GM19193 (cell line): Measurements from ENCODE around the gene STAB1.

ENCODE experiments used
- POLR2A ChIP-seq: IDR thresholded peaks from 4 replicates; pipeline ENCODE4 v1.6.1; 2011; ENCODE audit not compliant: insufficient read depth, insufficient read length; ENCODE audit errors: extremely low read depth

The STAB1 gene, protein sequence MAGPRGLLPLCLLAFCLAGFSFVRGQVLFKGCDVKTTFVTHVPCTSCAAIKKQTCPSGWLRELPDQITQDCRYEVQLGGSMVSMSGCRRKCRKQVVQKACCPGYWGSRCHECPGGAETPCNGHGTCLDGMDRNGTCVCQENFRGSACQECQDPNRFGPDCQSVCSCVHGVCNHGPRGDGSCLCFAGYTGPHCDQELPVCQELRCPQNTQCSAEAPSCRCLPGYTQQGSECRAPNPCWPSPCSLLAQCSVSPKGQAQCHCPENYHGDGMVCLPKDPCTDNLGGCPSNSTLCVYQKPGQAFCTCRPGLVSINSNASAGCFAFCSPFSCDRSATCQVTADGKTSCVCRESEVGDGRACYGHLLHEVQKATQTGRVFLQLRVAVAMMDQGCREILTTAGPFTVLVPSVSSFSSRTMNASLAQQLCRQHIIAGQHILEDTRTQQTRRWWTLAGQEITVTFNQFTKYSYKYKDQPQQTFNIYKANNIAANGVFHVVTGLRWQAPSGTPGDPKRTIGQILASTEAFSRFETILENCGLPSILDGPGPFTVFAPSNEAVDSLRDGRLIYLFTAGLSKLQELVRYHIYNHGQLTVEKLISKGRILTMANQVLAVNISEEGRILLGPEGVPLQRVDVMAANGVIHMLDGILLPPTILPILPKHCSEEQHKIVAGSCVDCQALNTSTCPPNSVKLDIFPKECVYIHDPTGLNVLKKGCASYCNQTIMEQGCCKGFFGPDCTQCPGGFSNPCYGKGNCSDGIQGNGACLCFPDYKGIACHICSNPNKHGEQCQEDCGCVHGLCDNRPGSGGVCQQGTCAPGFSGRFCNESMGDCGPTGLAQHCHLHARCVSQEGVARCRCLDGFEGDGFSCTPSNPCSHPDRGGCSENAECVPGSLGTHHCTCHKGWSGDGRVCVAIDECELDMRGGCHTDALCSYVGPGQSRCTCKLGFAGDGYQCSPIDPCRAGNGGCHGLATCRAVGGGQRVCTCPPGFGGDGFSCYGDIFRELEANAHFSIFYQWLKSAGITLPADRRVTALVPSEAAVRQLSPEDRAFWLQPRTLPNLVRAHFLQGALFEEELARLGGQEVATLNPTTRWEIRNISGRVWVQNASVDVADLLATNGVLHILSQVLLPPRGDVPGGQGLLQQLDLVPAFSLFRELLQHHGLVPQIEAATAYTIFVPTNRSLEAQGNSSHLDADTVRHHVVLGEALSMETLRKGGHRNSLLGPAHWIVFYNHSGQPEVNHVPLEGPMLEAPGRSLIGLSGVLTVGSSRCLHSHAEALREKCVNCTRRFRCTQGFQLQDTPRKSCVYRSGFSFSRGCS (N-terminal part only)

DNA sequence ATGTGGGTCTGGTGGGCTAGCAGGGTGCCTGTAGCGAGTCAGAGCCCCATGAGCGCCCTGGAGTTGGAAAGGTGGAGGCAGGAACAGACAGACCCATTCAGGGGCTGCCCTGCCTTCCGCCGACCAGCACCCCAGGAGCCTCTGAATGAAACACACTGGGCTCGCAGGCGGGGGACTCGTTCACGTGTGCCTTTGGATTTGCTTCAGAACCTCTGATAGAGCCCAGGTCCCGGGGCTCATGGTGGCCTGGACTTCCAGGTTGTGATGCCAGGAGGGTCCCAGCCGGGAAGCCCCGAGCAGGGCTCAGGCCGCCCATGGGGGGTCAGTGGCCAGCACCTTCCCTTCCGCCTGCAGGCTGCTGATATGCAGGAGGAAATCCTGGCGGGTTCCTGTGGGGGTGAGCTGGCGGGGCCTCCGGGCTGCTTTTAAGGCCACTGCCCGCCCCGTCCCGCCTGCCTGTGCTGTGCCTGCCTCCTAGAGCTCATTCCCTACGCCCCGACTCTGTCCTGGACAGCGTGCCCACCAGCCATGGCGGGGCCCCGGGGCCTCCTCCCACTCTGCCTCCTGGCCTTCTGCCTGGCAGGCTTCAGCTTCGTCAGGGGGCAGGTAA lies at the start of gene STAB1:
Gene STAB1 (plus strand): TSS at position 453 of the 610 bp plus-strand sequence. CDS start 76 bp downstream, at position 529.
- TF ChIP-seq POLR2A, result no peak

DNA sequence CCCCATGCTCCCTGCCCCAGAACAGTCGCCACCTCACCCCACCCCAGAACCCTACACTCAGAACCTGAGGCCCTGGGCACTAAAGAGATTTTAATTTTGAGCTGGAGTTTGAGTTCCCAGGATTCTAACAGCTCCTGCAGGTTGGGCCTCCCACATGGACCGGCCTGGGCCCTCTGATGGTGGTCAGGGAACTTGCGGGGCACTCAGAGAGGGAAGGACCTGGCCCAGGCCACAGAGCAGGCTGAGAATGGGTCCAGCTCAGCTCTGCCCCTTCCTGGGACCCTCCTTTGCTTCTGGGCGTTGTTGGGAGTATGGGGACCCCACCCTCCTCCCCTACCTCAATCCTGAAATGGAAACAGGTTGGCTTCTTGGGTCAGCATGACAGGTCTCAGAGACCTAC lies 49.1 kb upstream of the STAB1 start:
- no peak for TF ChIP-seq POLR2A

DNA sequence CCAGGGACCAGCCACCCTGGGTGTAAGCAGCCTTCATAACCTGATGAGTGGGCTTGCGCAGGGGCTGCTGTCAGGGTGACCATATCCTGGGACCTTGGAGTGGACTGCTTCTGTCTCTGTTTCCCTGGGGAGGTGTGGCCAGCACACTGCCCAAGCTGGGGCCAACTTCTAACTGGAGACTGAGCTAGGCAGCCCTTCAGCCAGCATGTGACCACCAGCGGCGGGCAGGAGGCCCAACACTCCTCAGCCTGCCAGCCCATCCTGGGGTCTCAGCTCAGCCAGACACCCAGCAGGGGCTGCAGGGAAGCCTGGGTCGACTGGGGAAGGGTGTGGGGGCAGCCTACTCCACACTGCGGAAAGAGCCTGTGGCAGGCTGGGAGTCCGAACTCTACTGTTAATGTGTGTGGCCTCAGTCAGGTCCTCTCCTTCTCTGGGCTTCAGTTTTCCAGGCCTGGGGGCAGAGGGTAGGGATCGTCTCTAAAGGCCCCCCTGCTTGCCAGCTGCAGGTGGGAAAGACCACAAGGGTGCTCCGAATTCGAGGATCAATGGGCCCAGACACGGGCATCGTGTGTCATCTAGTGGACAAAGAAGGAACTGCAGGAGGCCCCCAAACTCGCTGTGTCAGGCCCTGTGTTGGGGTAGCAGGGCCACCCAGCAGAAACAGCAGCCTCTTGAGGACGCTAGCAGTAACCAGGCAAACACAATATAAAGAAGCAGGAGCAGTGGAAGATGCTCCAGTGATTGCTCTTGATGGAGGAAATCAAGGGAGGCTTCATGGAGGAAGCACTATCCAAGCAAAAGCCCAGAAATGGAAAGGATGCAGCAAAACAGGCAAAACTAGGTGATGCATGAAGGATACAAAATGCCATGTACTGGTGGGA lies 48.3 kb upstream of the STAB1 start:
- no peak for TF ChIP-seq POLR2A

DNA sequence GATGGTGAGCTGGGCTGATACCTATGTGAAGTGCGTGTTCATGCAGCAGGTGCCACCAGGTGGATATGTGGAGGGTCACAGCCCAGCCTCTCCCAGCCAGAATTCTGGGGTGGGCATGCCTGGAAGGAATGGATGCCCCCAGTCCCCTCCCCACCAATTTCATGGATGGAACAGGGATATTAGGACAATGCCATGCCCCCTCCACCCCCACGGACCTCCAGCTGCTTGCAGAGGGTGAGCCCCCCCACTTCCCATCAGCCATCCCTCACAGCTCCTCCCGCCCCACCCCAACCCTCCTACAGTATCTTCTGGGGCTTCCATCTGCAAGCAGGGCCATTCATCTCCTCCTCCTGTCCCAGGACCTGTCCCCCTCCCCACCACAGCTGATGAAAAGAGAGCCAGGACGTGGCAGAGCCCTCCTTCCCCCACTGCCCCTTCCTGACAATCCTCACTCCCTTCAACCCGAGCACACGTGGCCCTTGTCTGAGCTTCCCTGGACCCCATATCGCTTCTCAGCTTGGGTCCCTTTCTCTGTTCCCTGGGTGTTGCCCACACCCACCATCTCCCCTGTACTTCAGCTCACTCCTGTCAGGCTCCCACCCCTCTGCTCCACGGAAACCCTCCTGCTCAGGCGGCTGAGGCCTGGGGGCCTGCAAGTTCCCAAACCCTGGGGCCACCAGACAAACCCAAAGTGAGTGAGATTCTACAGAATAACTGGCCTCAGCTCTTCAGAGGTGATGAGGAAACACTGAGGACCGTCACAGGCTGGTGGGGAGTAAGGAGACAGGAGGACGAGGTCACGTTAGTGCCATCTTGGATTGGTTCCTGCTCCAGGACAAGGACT lies 47.4 kb upstream of the STAB1 start:
- no peak for TF ChIP-seq POLR2A

DNA sequence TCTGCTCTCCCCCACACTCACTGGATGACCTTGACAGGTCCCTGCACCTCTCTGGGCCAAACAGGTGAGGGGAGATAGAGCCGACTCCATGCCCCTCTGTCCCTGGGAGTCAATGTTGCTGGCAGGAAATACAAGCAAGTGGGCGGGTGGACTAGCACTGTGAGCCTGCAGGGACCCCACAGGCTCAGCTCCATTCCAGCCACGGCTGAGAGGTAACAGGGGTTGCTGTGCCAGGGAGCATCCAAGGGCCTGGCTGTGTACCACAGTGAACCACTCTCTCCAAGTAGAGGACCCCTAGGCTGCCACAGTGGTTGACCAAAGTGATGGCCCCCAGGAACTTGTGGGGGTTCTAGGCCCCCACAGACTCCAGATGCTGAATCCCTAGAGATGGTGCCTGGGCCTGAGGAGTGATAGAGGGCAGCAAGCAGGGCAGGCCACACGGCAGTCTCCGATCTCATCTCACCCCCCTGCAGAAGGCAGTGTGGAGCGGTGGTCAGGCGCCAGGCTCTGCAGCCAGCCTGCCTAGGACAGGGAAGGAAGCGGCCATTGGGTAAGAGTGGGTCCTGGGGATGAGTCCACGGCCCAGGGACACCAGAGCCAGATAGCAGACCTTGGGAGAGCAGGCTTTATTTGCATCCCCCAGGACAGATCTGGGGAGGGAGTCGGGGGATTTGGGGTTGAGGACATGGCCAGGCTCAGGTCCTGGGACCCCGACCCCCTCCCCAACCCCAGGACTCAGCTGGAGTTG lies 44.5 kb upstream of the STAB1 start:
- no peak for TF ChIP-seq POLR2A

DNA sequence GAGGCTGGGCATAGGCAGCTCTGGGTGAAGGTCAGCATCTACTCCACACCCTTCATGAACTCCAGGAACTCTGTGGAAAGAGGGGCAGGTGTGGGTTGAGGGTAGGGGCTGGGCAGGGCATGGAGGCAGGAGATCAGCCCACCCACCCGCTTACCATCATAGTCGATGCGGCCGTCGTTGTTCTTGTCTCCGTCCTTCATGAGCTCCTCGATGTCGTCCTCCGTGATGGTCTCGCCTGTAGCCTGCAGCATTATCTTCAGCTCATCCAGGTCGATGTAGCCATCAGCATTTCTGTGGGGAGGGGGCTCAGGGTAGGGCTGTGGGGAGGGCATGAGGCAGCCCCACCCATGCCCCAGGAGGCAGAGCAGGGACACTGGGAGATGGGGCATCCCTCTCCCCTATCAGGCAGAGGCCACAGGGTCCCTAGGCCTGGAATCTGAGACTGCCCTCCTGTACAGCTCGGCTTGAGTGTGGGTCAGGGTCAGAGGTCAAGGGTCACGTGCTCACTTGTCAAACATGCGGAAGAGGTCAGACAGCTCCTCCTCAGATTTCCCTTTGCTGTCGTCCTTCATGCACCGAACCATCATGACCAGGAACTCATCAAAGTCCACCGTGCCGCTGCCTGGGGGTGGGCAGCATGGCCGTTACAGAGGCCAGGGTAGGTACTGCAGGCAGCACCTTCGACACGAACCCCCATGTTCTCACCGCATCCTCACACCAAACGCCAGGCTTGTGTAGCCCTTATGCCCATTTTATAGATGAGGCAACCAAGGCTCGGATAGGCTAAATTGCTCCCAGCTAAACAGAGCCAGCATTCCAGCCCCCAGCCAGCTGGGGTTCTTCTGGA lies 43.7 kb upstream of the STAB1 start:
- no peak for TF ChIP-seq POLR2A

DNA sequence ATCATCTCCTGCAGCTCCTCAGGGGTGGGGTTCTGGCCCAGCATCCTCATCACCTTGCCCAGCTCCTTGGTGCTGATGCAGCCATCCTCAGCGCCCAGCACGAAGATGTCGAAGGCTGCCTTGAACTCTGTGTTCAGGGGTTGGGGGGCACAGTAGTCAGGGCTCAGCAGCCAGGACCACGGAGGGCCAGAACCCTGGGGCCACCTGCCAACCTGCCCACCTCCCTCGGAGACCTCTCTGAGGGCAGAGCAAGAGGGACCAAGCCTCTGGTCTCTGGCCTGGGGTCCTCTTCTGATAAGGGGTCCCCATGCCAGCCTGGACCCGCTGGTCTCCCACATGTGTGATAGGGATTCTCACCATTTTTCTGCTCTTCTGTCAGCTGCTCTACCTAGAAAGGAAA lies 43.0 kb upstream of the STAB1 start:
- TF ChIP-seq POLR2A, result no peak

DNA sequence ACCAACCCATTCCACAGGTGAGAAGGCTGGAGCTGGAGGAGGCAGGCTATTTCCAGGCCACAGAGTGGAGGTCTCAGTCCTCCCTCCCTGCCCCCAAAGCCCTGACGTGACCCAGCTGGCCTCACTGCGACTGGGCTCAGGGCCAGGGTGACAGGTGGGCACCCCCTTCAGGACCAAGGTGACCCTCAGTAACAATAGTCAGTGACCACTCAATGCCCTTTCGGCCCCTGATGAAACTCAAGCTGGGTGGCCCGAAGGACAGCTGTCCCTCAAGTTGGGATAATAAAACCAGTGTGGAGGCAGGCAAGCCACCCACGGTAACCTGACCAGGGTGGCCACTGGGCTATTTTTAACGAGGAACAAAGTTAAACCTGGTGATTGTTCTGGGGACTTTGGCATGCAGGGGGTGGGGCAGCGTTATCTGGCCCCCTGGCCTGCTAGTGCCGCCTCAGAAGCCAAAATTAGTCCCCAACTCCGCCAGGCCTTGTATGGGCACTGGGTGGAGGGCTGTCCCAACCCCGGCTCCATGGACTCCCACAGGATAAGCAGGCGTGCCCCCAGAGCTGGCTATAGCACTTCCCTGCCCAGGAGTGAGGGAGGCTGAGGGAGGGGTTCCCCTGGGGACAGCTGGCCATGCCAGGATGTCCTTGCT lies 42.4 kb upstream of the STAB1 start:
- TF ChIP-seq POLR2A, result no peak

DNA sequence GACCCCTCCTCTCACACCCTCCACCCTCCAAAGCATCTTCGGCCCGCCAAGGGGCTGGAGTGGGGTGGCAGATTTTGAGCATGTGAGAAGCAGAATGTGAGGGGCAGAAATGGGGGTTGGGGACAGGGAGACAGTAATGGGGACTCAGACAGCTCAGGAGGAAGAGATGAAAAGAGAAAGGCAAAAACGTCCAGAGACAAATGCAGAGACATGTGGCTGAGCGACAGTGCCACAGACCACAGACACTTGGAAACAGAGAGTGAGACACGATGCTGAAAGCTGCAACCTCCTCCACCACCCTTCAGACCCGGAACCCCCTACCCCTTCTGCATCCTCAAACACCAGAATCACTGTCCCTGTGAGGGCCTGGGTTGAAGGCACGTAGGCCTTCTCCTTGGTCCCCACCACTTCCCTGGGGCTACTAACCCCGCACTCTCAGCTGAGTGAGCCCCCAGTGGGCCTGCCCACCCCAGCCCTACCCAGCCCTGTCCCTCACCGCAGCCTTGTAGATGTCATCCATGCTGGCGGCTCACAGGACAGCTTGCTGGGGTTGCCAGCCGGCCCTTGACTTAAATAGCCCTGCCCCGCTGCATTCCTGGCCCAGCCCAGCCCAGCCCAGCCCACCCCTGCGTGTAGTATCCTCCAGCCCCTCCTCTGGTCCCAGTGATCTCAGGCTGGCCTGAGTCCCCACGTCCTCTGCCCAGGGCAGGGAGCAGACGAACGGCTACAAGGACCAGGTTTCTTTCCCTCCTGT lies 41.5 kb upstream of the STAB1 start, which contains the start of gene TNNC1:
Gene TNNC1 (minus strand): TSS at position 546 of the 754 bp plus-strand sequence. CDS start 26 bp downstream, at position 520.
- TF ChIP-seq POLR2A, result no peak
